NB4 (cell line): ENCODE data around the gene SEMA4A.
"Not testable (repeated sequence)": the region's sequence is repeated elsewhere in the genome, so short reads cannot be mapped to it uniquely, and the experiment has no call there.

Experiments
- DNase-seq: peaks from one replicate; pipeline ENCODE4 v3.0.0; 2010; ENCODE audit warnings: low read depth
- H3K4me3 ChIP-seq: one replicate; pipeline ENCODE4 v1.5.1; 2011; ENCODE audit warnings: mild to moderate bottlenecking, low read depth, low read length, moderate library complexity
- CTCF ChIP-seq: IDR thresholded peaks from one replicate; pipeline ENCODE4 v1.5.1; 2012; ENCODE audit warnings: low read depth, low read length
- MAX ChIP-seq: IDR thresholded peaks from 2 replicates; pipeline ENCODE4 v1.6.1; 2011; ENCODE audit warnings: low read depth, low read length
- MYC ChIP-seq: IDR thresholded peaks from 2 replicates; pipeline ENCODE4 v1.6.1; 2011; ENCODE audit warnings: low read depth, low read length
- POLR2A ChIP-seq: IDR thresholded peaks from 2 replicates; pipeline ENCODE4 v1.6.1; 2011; ENCODE audit warnings: mild to moderate bottlenecking; ENCODE audit not compliant: insufficient read length; ENCODE audit errors: extremely low read depth

SEMA4A gene

GRCh38 chr1:156176610-156177210 is 23.3 kb downstream of the SEMA4A start:
- DNase-seq, result no peak
- TF ChIP-seq MAX (no peak), CTCF (no peak), MYC (no peak), POLR2A (no peak)
- H3K4me3 ChIP-seq, result no peak overlapping the region

- TF ChIP-seq POLR2A, result no peak
- no peak for TF ChIP-seq MYC
- TF ChIP-seq MAX, result no peak
- no peak for TF ChIP-seq CTCF
- DNase-seq, result no peak
- H3K4me3 ChIP-seq, result no peak overlapping the region
Observed at GRCh38 chr1:156177919-156178654, 24.7 kb downstream of the SEMA4A start.

GRCh38 chr1:156180471-156180870 is 27.1 kb downstream of the SEMA4A start:
- no peak for DNase-seq
- TF ChIP-seq CTCF (no peak), POLR2A (no peak), MAX (no peak), MYC (no peak)
- no peak overlapping the region for H3K4me3 ChIP-seq

GRCh38 chr1:156181391-156181924 is 28.1 kb downstream of the SEMA4A start:
- H3K4me3 ChIP-seq, DNase-seq: not testable (repeated sequence)

- not testable (repeated sequence) for H3K4me3 ChIP-seq, DNase-seq
Observed at GRCh38 chr1:156182010-156182779, 28.8 kb downstream of the SEMA4A start.

GRCh38 chr1:156186347-156187177 is 33.2 kb downstream of the SEMA4A start:
- H3K4me3 ChIP-seq, result not testable (repeated sequence)
- peak; percentile 18 for DNase-seq

GRCh38 chr1:156190265-156190664 is 36.9 kb downstream of the SEMA4A start:
- not testable (repeated sequence) for H3K4me3 ChIP-seq, DNase-seq
